ENCODE results near the gene PPP1R12C.

PPP1R12C gene

GRCh38 chr19:55044771-55045716 lies 72.4 kb downstream of the PPP1R12C start:
- H3K27ac ChIP-seq (ENCODE audit: low read depth in 2 of 2, low read length in 2 of 2) = no peak overlapping the region
- H3K36me3 ChIP-seq (ENCODE audit: control insufficient read depth in 2 of 2, insufficient read depth in 2 of 2, low read length in 2 of 2) = peaks cover 48 to 55% of the 10 kb centered on the region in 2 donors
- H3K9ac ChIP-seq (ENCODE audit: low read depth in 1 of 2, low read length in 2 of 2) = no peak overlapping the region
- H3K27me3 ChIP-seq (ENCODE audit: control insufficient read depth in 2 of 2, insufficient read depth in 2 of 2, low read length in 2 of 2) = no peaks in the 10 kb centered on the region
- no peaks in the 10 kb centered on the region for H3K4me1 ChIP-seq (ENCODE audit: control insufficient read depth in 2 of 2, insufficient read depth in 2 of 2, low read length in 2 of 2)
- H3K4me3 ChIP-seq (ENCODE audit: low read length in 2 of 2) = no peak overlapping the region
- H3K9me3 ChIP-seq (ENCODE audit: control insufficient read depth in 2 of 2, low read length in 2 of 2) = no peaks in the 10 kb centered on the region

GRCh38 chr19:55044286-55044685 lies 73.2 kb downstream of the PPP1R12C start:
- no peaks in the 10 kb centered on the region for H3K9me3 ChIP-seq (ENCODE audit: control insufficient read depth in 2 of 2, low read length in 2 of 2)
- H3K4me1 ChIP-seq (ENCODE audit: control insufficient read depth in 2 of 2, insufficient read depth in 2 of 2, low read length in 2 of 2) = no peaks in the 10 kb centered on the region
- no peak overlapping the region for H3K27ac ChIP-seq (ENCODE audit: low read depth in 2 of 2, low read length in 2 of 2)
- H3K9ac ChIP-seq (ENCODE audit: low read depth in 1 of 2, low read length in 2 of 2) = no peak overlapping the region
- H3K36me3 ChIP-seq (ENCODE audit: control insufficient read depth in 2 of 2, insufficient read depth in 2 of 2, low read length in 2 of 2) = peaks cover 48 to 55% of the 10 kb centered on the region in 2 donors
- H3K4me3 ChIP-seq (ENCODE audit: low read length in 2 of 2) = no peak overlapping the region
- H3K27me3 ChIP-seq (ENCODE audit: control insufficient read depth in 2 of 2, insufficient read depth in 2 of 2, low read length in 2 of 2) = no peaks in the 10 kb centered on the region

- H3K36me3 ChIP-seq (ENCODE audit: control insufficient read depth in 2 of 2, insufficient read depth in 2 of 2, low read length in 2 of 2) = peaks cover 33 to 39% of the 10 kb centered on the region in 2 donors
- no peaks in the 10 kb centered on the region for H3K27me3 ChIP-seq (ENCODE audit: control insufficient read depth in 2 of 2, insufficient read depth in 2 of 2, low read length in 2 of 2)
- H3K9me3 ChIP-seq (ENCODE audit: control insufficient read depth in 2 of 2, low read length in 2 of 2) = no peaks in the 10 kb centered on the region
- no peak overlapping the region for H3K4me3 ChIP-seq (ENCODE audit: low read length in 2 of 2)
- H3K27ac ChIP-seq (ENCODE audit: low read depth in 2 of 2, low read length in 2 of 2) = no peak overlapping the region
- H3K4me1 ChIP-seq (ENCODE audit: control insufficient read depth in 2 of 2, insufficient read depth in 2 of 2, low read length in 2 of 2) = no peaks in the 10 kb centered on the region
- no peak overlapping the region for H3K9ac ChIP-seq (ENCODE audit: low read depth in 1 of 2, low read length in 2 of 2)
Observed at GRCh38 chr19:55042688-55043087, 74.7 kb downstream of the PPP1R12C start.

- H3K27ac ChIP-seq (ENCODE audit: low read depth in 2 of 2, low read length in 2 of 2) = no peak overlapping the region
- H3K36me3 ChIP-seq (ENCODE audit: control insufficient read depth in 2 of 2, insufficient read depth in 2 of 2, low read length in 2 of 2) = peaks cover 29 to 35% of the 10 kb centered on the region in 2 donors
- H3K9me3 ChIP-seq (ENCODE audit: control insufficient read depth in 2 of 2, low read length in 2 of 2) = no peaks in the 10 kb centered on the region
- H3K4me1 ChIP-seq (ENCODE audit: control insufficient read depth in 2 of 2, insufficient read depth in 2 of 2, low read length in 2 of 2) = no peaks in the 10 kb centered on the region
- H3K4me3 ChIP-seq (ENCODE audit: low read length in 2 of 2) = no peak overlapping the region
- no peaks in the 10 kb centered on the region for H3K27me3 ChIP-seq (ENCODE audit: control insufficient read depth in 2 of 2, insufficient read depth in 2 of 2, low read length in 2 of 2)
- H3K9ac ChIP-seq (ENCODE audit: low read depth in 1 of 2, low read length in 2 of 2) = no peak overlapping the region
Observed at GRCh38 chr19:55042344-55042678, 75.1 kb downstream of the PPP1R12C start.

GRCh38 chr19:55041627-55042343 lies 75.7 kb downstream of the PPP1R12C start:
- Histone ChIP-seq H3K27me3 (ENCODE audit: control insufficient read depth in 2 of 2, insufficient read depth in 2 of 2, low read length in 2 of 2) (no peaks in the 10 kb centered on the region), H3K4me1 (ENCODE audit: control insufficient read depth in 2 of 2, insufficient read depth in 2 of 2, low read length in 2 of 2) (no peaks in the 10 kb centered on the region), H3K36me3 (ENCODE audit: control insufficient read depth in 2 of 2, insufficient read depth in 2 of 2, low read length in 2 of 2) (peaks cover 24 to 30% of the 10 kb centered on the region in 2 donors), H3K27ac (ENCODE audit: low read depth in 2 of 2, low read length in 2 of 2) (no peak overlapping the region), H3K9ac (ENCODE audit: low read depth in 1 of 2, low read length in 2 of 2) (no peak overlapping the region), H3K4me3 (ENCODE audit: low read length in 2 of 2) (no peak overlapping the region), H3K9me3 (ENCODE audit: control insufficient read depth in 2 of 2, low read length in 2 of 2) (no peaks in the 10 kb centered on the region)

- Histone ChIP-seq H3K27ac (ENCODE audit: low read depth in 2 of 2, low read length in 2 of 2) (no peak overlapping the region), H3K9me3 (ENCODE audit: control insufficient read depth in 2 of 2, low read length in 2 of 2) (no peaks in the 10 kb centered on the region)
Observed at GRCh38 chr19:55041244-55041626, 76.2 kb downstream of the PPP1R12C start.

More at GRCh38 chr19:55041244-55041626, 76.2 kb downstream of the PPP1R12C start:
- Histone ChIP-seq H3K27me3 (ENCODE audit: control insufficient read depth in 2 of 2, insufficient read depth in 2 of 2, low read length in 2 of 2) (no peaks in the 10 kb centered on the region), H3K9ac (ENCODE audit: low read depth in 1 of 2, low read length in 2 of 2) (no peak overlapping the region), H3K36me3 (ENCODE audit: control insufficient read depth in 2 of 2, insufficient read depth in 2 of 2, low read length in 2 of 2) (peaks cover 20 to 26% of the 10 kb centered on the region in 2 donors), H3K4me3 (ENCODE audit: low read length in 2 of 2) (no peak overlapping the region), H3K4me1 (ENCODE audit: control insufficient read depth in 2 of 2, insufficient read depth in 2 of 2, low read length in 2 of 2) (no peaks in the 10 kb centered on the region)
